Islet precursor cell (in vitro differentiated cells): ENCODE data around the gene CIDEB.

Source experiments
- DNase-seq: peaks from one replicate; pipeline ENCODE4 v3.0.0-alpha.2; 2018

The CIDEB gene

DNA sequence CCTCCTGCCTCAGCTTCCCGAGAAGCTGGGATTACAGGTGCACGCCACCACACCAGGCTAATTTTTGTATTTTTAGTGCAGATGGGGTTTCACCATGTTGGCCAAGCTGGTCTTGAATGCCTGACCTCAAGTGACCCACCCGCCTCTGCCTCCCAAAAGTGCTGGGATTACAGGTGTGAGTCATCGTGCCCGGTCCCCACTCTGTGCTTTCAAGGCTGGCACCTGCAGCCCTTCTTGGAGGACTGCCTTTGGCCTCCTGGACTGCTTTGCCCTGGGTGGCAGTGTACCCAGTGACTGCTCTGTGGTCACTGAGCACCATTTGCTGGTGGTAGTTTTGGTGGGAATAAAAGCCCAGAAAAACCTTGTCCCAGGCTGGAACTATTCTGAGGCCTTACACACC is 20.8 kb downstream of the CIDEB start:
- no peak for DNase-seq

- no peak for DNase-seq
Measured at GRCh38 chr14:24285351-24285750, 22.4 kb downstream of the CIDEB start.

GRCh38 chr14:24284501-24285035 is 23.2 kb downstream of the CIDEB start:
- DNase-seq: no peak

- DNase-seq: no peak
Measured at GRCh38 chr14:24283796-24284460, 23.8 kb downstream of the CIDEB start.

GRCh38 chr14:24282736-24283135 is 25.0 kb downstream of the CIDEB start:
- DNase-seq: no peak

DNA sequence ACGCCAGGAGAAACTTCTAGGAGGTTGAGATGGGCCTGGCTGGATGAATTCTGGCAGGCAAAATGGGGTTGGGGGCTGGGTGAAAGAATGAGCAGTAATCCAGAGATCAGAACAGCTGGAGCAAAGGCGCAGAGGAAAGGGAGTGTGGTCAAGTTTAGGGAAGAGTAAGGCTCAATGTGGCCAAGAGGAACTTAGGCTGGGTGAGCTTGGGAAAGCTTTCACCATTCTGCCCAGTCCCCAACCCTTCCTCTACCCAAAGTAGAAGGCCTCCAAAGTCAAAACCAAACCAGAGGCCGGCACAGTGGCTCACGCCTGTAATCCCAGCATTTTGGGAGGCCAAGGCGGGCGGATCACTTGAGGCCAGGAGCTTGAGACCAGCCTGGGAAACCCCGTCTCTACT is 26.1 kb downstream of the CIDEB start:
- no peak for DNase-seq

DNA sequence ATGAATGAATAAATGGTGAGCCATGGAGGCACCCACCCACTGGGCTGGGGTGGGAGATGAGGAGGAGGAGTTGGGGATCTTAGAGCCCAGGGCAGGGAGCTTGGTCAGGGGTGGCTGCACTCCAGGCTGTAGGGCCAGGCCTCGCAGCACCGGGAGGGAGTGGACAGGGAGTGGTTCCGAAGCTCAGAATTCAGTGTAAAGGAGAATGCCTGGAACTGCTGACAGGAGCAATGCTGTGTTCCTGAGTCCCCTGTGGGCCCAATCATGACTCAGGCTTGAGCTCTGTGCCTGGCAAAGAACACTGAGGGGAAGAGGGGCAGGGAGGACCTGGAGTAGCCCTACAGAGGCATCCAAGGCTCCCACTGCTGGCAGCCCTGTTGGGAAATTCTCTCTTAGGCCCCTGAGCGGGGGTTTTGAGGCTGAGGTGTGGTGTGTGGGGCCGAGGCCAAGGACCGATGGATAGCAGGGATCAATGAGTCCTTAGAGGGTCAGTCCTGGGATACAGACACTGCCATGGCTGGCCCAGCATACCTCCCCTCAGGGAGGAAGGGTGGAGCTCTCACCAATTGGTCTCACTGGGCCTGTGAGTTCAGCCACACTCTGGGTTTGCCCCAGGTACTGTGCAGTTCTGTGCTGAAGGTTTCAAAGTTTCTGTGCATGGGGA is 26.8 kb downstream of the CIDEB start:
- no peak for DNase-seq

DNA sequence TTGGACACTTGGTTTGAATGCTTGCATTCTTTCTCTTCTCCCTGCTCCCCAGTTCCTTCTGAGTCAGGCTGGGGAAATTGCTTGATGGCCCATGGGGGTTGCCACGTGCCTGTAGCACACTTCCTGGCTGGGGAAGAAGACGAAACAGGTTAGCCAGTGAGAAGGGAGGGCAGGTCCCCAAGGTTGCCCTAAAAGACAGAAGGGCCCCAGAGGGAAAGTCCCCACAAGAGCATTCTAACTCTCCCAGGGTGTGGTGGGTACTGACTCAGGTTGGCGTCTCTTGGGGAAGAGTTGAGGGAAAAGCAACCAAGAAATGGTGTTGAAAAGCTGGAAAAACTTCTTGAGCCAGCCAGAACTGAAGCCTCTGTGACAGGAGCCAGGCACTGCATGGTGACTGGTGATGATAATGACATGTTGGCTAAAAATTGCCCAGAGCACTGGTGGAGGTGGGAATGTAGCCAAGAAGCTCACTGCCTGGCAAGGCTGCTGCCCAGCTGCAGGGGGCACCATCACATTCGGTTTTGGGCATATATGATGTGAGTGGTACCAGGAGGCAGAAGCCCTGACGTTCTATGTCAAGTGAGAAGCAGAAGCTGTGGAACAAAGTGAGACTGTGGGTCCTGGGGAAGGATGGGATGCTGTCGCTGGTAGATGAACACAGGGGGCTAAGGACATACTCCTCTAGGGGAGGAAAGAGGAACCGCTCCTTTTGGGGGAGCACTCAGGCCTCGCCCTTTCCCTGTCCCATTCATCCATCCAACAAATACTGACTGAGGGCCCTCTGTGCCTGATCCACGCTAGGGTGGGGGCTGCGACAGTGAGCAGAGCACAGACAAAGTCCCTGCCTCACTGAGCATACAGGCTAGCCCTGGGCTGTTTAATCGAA is 28.2 kb downstream of the CIDEB start:
- no peak for DNase-seq

DNA sequence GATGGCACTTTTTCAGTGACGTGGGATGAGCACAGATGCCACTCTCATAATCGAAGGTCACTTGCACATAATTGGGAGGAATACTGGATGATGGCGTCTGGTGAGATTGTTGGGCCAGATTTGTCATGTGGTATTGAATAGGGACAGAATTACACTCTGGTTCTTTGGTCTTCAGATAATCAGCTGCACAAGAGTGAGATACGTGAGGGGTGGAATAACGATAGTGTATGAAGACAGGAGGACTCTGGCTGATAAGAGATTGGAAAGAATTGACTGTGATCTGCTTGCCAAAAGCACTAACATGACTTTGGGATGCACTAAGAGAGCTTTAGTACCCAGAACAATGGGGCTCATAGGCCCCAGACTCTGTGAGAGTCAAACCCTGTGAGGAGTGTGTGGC is 29.4 kb downstream of the CIDEB start:
- DNase-seq: no peak

DNA sequence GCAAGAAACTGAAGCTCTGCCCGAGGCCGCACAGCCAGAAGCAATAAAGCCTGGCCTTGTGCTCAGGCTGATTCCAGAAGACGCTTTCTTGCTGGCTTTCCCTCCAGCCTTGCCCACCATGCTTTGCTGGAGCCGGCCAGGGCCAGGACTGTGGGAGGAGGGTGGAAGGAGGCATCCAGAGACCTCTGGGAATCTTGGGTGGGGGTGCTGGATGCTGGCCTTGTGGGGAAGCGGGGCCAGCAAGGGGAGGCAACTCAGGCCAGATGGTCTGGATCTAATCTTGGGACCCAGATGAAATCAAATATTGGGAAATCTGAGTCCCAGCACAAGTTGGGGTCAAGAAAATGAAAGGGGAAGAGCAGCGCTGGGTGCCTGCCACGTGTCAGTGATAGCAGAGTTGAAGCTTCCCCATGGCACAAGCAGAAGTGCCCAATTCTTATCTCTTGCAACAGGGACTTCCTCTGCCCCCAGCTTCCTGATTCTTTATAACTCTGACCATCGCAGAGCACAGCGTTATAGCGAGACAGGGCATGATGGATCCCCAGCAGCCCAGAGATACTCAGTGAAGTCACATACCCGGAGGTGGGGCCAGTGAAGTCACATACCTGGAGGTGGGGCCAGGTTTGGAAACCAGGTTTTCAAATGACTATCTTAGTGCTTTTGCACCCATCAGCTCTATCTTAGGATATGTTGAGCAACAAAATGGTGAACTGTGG is 30.0 kb downstream of the CIDEB start:
- DNase-seq: no peak

DNA sequence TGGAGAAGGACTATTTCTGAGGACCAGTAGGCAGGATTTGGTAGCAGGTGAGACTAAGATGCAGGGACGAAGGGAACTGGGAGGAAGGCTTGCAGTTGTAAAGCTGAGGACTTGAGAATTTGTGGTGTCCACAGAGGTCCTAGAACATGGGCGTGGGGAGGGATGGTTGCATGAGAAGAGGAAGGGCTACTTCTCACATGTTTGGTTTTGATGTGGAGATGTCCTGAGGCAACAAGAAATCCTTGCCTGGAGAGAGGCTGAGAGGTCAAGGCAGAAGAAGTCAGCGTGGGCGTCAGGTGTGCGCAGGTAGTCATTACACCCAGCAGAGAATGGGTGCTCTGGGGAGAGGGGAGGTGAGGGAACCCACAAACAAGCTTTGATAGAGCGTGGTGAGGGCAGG is 30.7 kb downstream of the CIDEB start:
- DNase-seq: no peak

GRCh38 chr14:24274101-24274543 is 33.7 kb downstream of the CIDEB start:
- DNase-seq: no peak

DNA sequence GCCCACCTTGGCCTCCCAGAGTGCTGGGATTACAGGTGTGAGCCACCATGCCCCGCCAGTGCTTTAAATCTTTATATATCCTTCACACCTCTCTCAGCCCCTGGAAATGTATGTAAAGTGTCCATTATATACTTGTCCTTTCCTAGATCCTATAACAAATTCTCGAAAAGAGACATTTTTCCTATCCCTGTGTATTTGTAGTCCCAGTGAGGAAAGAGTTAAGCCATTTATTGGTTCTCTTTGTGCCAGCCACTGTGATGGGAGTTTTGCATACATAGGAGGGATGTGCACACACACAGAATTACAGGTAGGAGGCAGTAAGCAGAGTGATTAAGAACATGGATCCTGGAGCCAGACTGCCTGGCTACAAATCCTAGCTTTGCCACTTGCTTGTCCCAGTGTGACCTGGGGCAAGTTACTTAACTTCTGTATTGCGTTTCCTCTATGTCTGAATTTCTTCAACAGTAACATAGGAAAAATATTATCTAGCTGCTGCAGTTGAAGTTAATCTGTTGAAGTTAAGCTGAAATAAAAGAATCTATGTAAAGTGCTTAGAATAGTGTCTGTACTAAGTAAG is 34.3 kb downstream of the CIDEB start:
- no peak for DNase-seq

DNA sequence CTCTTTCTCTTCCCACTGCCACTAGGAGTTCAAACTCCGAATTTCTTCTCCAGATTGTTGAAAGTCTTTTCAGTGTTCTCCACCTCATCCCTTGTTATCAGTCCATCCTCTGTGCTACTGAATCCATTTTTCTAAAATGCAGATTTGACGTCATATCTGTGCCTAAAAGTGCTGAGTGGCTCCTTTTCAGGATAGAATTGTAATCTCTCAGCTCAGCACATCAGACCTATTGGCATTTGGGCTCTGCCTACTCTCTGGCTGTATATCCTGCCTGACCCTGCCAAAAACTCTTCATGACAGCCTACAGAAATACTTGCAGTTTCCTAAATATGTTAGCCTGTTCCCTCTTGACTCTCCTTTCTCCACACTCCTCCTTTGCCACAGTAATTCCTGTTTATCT is 35.3 kb downstream of the CIDEB start:
- DNase-seq: no peak

GRCh38 chr14:24271834-24272263 is 35.9 kb downstream of the CIDEB start:
- no peak for DNase-seq

DNA sequence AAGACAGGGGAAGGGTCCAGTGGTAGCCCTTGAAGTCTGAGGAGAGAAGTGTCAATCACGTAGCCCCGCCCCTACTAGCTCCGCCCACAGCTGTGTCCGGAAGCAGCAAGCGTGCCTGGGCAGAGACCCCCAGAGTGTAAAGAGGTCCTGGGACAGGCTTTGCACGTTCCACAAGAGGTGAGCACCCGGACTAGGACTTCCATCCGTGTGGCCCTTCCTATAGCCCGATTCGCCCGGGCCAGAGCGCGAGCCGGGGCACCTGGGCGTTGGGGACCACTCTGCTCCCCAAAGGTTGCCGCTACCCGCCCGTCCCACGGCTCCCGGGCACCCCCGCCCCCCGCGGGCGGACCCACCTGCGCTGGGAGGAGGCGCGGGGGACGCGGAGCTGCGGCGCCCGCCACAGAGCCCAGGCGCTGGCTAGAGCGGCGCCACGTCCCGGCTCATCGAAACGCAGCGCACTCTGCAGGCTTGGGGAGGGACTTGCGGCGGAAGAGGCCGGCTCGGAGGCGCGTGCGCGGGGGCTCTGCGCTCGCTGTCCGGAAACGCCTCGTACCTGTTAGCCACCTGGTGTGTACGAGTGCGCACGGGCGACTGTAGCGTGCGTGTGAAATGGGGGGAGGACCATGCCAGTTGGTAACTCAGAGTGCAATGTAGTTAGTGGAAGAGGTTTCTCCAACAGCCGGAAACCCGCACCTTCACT is 36.5 kb downstream of the CIDEB start, which contains the start of gene RABGGTA:
RABGGTA (minus strand) TSS at position 464 of the 700 bp plus-strand sequence. CDS start 482 bp downstream, outside the sequence.
- DNase-seq: peak; percentile 93

GRCh38 chr14:24270537-24271133 is 37.1 kb downstream of the CIDEB start:
- no peak for DNase-seq

GRCh38 chr14:24269910-24270536 is 37.8 kb downstream of the CIDEB start:
- DNase-seq: no peak

DNA sequence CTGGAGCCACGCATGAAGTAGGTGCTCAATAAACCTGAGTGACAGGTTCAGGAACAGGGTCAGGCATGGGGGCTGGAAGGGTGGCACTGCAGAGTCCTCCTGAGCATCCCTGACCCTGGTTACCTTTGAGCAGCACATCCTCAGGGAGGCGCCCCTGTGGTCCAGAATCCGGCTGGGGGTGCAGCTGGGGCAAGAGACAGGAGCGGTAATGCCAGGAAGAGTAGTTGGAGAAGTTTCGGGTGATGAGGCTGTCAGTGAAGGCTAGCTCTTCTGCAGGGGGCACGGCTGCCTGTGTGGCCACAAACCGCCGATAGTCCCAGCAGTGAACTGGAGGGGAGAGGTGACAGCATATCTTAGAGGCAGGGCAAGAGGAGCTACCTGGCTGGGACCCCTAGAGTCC is 38.4 kb downstream of the CIDEB start:
- DNase-seq: no peak

DNA sequence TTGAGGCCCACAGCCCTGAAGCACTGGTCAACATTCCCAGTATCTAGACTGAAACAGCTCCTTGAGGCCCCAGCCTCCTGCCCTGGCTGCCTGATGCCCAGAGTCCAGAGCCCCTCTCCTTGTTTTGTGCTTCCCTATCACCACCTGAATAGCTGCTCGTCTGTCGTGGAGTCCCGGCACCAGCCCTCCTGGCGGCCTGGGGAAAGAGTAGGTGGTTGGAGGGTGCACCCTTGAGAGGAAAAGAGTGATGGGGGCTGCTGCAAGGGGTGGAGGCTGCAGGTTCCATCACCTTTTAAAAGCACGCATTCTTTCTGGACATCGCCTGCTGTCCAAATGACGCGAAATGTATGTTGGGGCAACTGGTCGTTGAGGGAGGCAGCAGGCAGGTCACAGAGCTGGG is 39.6 kb downstream of the CIDEB start:
- no peak for DNase-seq

DNA sequence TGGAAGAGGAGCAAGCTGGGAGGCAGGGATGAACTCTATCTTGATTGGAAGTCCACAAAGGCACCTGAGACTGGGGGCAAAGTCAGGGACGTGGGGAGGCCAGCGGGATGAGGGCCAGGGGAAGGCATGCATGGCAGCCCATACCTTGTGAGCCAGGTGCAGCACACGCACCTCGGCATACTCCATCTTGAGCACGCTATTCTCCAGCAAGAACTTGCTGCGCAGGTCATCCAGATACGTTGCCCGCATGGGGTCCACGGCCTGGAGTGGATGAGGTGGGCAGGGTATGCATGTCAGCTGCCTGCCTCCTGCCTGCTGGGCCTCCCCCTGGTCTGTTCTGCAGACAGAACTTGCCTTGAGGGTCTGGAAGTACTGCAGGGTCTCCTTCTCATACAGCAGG is 40.3 kb downstream of the CIDEB start:
- DNase-seq: no peak
